ENCODE results near the gene LY6G6D. TPM values are rescaled to one million over a fixed set of nuclear protein-coding genes. Genes with fewer than 3 reads are reported as not detected.

Gene LY6G6D
- total and polyA plus RNA-seq, 2 of the 13 experiments (the other 11 are each of a cell fraction or from before 2014, with no cell fraction given): not detected

GRCh38 chr6:31729979-31730630, 15.0 kb downstream of the LY6G6D start (continued):
- TF ChIP-seq ZBTB40 (IDR thresholded peaks at IDR 0.05) (no peak), ZBTB40 (CRISPR knock-in tag; IDR thresholded peaks at IDR 0.05) (no peak), IRF2 (CRISPR knock-in tag; IDR thresholded peaks at IDR 0.05) (no peak), KLF6 (CRISPR knock-in tag; IDR thresholded peaks at IDR 0.05) (no peak), AKAP8 (CRISPR knock-in tag; IDR thresholded peaks at IDR 0.05) (peak; percentile 80; the same call in 1 of the 2 replicates), SRSF1 (optimal IDR thresholded peaks at IDR 0.05; ENCODE audit: low read depth, low read length) (peak; percentile 92), ZNF407 (CRISPR knock-in tag; IDR thresholded peaks at IDR 0.05; ENCODE audit: not compliant biosample characterization) (no peak)
- TF ChIP-seq, protein P1, sequence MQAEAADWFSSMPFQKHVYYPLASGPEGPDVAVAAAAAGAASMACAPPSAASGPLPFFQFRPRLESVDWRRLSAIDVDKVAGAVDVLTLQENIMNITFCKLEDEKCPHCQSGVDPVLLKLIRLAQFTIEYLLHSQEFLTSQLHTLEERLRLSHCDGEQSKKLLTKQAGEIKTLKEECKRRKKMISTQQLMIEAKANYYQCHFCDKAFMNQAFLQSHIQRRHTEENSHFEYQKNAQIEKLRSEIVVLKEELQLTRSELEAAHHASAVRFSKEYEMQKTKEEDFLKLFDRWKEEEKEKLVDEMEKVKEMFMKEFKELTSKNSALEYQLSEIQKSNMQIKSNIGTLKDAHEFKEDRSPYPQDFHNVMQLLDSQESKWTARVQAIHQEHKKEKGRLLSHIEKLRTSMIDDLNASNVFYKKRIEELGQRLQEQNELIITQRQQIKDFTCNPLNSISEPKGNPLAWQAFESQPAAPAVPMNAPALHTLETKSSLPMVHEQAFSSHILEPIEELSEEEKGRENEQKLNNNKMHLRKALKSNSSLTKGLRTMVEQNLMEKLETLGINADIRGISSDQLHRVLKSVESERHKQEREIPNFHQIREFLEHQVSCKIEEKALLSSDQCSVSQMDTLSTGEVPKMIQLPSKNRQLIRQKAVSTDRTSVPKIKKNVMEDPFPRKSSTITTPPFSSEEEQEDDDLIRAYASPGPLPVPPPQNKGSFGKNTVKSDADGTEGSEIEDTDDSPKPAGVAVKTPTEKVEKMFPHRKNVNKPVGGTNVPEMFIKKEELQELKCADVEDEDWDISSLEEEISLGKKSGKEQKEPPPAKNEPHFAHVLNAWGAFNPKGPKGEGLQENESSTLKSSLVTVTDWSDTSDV (CRISPR knock-in tag; IDR thresholded peaks at IDR 0.05): no peak

Measured in HepG2 (cell line).